ENCODE results near the gene SLC9A7. TPM values are rescaled to one million over a fixed set of nuclear protein-coding genes. Genes with fewer than 3 reads are reported as not detected.

The SLC9A7 gene
- polyA plus RNA-seq, 1 experiment: 15.3 TPM

- no peak for DNase-seq (ENCODE audit: low read depth, low spot score)
- POLR2A ChIA-PET: no interaction called here
- Histone ChIP-seq H3K9me3 (ENCODE audit: control insufficient read depth, insufficient read depth, low read length) (no peaks in the 10 kb centered on the region), H3K27ac (ENCODE audit: low read depth, low read length) (no peak overlapping the region), H3K27me3 (ENCODE audit: control insufficient read depth, insufficient read depth, low read length) (no peaks in the 10 kb centered on the region), H3K4me3 (ENCODE audit: low read depth, low read length) (no peak overlapping the region)
- CTCF ChIA-PET: no interaction called here
- no peak for TF ChIP-seq CTCF (IDR thresholded peaks at IDR 0.05; ENCODE audit: low read depth, low read length)
Observed at GRCh38 chrX:46569621-46570020, 189.3 kb downstream of the SLC9A7 start.

GRCh38 chrX:46567388-46567787 is 191.5 kb downstream of the SLC9A7 start:
- Histone ChIP-seq H3K27ac (ENCODE audit: low read depth, low read length) (no peak overlapping the region), H3K27me3 (ENCODE audit: control insufficient read depth, insufficient read depth, low read length) (no peaks in the 10 kb centered on the region), H3K9me3 (ENCODE audit: control insufficient read depth, insufficient read depth, low read length) (no peaks in the 10 kb centered on the region), H3K4me3 (ENCODE audit: low read depth, low read length) (no peak overlapping the region)
- ChIA-PET POLR2A (no interaction called here), CTCF (interaction anchor here (0.6 to 0.7 kb wide), 2 partner anchors 74 to 133 kb away, joined by 3 read pairs; no protein-coding TSS in a partner anchor)
- DNase-seq (ENCODE audit: low read depth, low spot score): no peak
- no peak for TF ChIP-seq CTCF (IDR thresholded peaks at IDR 0.05; ENCODE audit: low read depth, low read length)

- DNase-seq (ENCODE audit: low read depth, low spot score): no peak
- POLR2A ChIA-PET: no interaction called here
- H3K9me3 ChIP-seq (ENCODE audit: control insufficient read depth, insufficient read depth, low read length): no peaks in the 10 kb centered on the region
- no peak overlapping the region for H3K27ac ChIP-seq (ENCODE audit: low read depth, low read length)
- no peak overlapping the region for H3K4me3 ChIP-seq (ENCODE audit: low read depth, low read length)
- TF ChIP-seq CTCF (IDR thresholded peaks at IDR 0.05; ENCODE audit: low read depth, low read length): no peak
- no peaks in the 10 kb centered on the region for H3K27me3 ChIP-seq (ENCODE audit: control insufficient read depth, insufficient read depth, low read length)
- CTCF ChIA-PET: no interaction called here
Observed at GRCh38 chrX:46561824-46562657, 196.9 kb downstream of the SLC9A7 start.

- ChIA-PET CTCF (no interaction called here), POLR2A (no interaction called here)
- Histone ChIP-seq H3K27me3 (ENCODE audit: control insufficient read depth, insufficient read depth, low read length) (no peaks in the 10 kb centered on the region), H3K27ac (ENCODE audit: low read depth, low read length) (no peak overlapping the region), H3K4me3 (ENCODE audit: low read depth, low read length) (no peak overlapping the region), H3K9me3 (ENCODE audit: control insufficient read depth, insufficient read depth, low read length) (no peaks in the 10 kb centered on the region)
- TF ChIP-seq CTCF (IDR thresholded peaks at IDR 0.05; ENCODE audit: low read depth, low read length): no peak
- no peak for DNase-seq (ENCODE audit: low read depth, low spot score)
Observed at GRCh38 chrX:46559062-46559461, 199.9 kb downstream of the SLC9A7 start.

- no peaks in the 10 kb centered on the region for H3K27me3 ChIP-seq (ENCODE audit: control insufficient read depth, insufficient read depth, low read length)
- H3K9me3 ChIP-seq (ENCODE audit: control insufficient read depth, insufficient read depth, low read length): no peaks in the 10 kb centered on the region
- no peak overlapping the region for H3K27ac ChIP-seq (ENCODE audit: low read depth, low read length)
- no peak overlapping the region for H3K4me3 ChIP-seq (ENCODE audit: low read depth, low read length)
- TF ChIP-seq CTCF (IDR thresholded peaks at IDR 0.05; ENCODE audit: low read depth, low read length): peak; percentile 32
- DNase-seq (ENCODE audit: low read depth, low spot score): no peak
- ChIA-PET CTCF (interaction anchor here (0.7 to 1.5 kb wide), 13 partner anchors 36 to 538 kb away, joined by 3 to 13 read pairs (median 4); no protein-coding TSS in a partner anchor), POLR2A (interaction anchor here (0.7 kb wide), 2 partner anchors 132 to 237 kb away, joined by 6 to 7 read pairs; no protein-coding TSS in a partner anchor)
Observed at GRCh38 chrX:46554942-46555341, 204.0 kb downstream of the SLC9A7 start.

Data from AG04450 (cell line).